M059J (cell line): ENCODE results near the gene ARFGAP3. TPM values are rescaled to one million over a fixed set of nuclear protein-coding genes. Genes with fewer than 3 reads are reported as not detected.

ENCODE experiments used
- DNase-seq: peaks from one replicate; pipeline ENCODE4 v3.0.0-alpha.2; 2012; ENCODE audit warnings: low read depth
- total RNA-seq: library from RNA; depleted of rRNA; stranded (reverse); fragments of >200 nt; shearing (Covaris generic); gene quantifications from 2 replicates; pipeline ENCODE4 v1.2.3, GENCODE V29; 2014

The ARFGAP3 gene
- total RNA-seq, 1 experiment from 2014 or later = 64.6 TPM

GRCh38 chr22:42820045-42820763 is 36.9 kb downstream of the ARFGAP3 start:
- DNase-seq = peak; percentile 85

DNA sequence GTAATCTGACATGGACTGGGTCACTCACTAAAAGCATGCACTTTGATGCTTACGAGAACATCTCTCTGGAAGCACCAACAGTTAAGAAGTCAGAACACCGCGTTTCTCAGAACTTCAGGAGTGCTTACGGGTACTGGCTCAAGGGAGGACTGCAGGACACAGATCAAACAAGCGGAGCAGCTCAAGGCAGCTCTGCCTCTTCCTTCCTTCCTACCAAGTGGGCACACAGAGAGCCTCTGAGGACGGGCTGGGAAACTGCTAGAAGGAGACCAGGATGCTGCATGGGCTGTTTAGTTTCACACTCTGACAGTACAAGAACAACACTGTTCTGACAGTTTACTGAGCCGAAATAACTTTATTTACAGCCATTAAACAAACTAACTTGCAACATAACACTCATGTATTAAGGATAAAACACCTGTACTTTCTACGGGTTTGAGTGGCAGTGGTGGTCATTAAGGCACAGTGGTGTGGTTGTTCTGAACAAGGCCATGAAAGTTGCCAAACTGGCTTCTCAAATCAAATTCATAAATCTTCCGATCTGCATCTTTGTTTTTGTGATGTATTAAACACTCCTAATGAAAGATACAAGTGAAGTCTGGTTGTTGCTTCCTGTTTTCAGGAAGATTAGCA is 37.5 kb downstream of the ARFGAP3 start:
- DNase-seq = no peak

- no peak for DNase-seq
These were observed 39.5 kb downstream of the ARFGAP3 start for GRCh38 chr22:42817556-42817955.

DNA sequence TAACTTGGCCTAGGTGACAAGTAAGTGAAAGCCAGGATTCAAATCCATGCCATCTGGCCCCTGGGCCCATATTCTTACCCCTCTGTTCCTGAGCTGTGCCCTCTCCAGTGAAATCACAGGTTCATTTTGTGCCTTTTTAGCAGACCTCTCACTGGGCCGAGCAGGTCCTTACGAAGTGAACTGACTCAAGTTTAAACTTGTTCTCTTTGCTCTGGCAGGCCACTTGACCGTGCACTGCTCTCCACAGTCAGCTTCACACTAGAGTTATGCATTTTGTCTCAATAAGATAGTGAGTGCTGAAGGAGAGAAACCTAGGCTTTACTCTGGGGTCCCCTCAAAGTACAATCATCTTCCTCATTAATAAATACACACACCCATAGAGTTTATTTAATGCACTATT is 40.7 kb downstream of the ARFGAP3 start:
- DNase-seq = no peak

GRCh38 chr22:42814616-42815015 is 42.5 kb downstream of the ARFGAP3 start:
- DNase-seq = no peak

- DNase-seq = no peak
These were observed 42.9 kb downstream of the ARFGAP3 start for GRCh38 chr22:42814215-42814614.

DNA sequence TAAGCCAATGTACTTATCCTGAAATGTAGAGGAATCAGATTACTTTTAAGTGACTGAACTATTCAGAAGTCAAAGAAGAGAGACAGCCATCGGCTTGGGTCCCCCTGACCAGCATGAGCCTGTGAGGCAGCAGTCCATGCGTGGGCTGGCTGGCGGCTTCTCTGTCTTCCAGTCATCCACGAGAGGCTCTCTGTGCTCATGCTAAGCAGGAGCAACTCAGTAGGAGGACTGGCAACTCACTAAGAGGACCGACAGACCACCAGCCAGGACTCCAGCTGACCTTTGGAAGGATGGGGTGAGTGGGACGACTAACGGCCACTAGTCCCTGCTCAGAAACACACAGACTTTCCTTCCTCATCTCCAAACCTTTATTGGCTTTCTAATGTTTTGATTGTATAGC is 43.6 kb downstream of the ARFGAP3 start:
- DNase-seq = no peak

GRCh38 chr22:42811459-42811858 is 45.6 kb downstream of the ARFGAP3 start:
- no peak for DNase-seq

DNA sequence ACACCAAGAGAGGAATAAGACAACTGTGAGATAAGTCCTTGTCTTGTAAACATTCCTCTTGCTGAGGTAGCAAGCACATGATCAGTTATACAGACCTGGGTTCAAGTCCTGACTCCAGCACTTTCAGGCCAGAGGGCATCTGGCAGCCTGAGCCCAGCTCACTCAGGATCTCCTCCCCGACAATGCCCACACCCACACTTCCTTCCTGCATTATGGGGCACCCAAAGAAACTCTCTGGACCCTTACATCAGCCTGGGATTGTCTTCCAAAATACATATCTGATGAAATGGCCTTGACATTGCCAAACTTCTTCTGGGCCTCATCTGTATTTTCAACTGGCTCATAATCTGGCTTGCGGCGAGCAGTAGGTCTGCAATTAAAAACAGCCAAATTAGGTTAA is 48.6 kb downstream of the ARFGAP3 start:
- no peak for DNase-seq

DNA sequence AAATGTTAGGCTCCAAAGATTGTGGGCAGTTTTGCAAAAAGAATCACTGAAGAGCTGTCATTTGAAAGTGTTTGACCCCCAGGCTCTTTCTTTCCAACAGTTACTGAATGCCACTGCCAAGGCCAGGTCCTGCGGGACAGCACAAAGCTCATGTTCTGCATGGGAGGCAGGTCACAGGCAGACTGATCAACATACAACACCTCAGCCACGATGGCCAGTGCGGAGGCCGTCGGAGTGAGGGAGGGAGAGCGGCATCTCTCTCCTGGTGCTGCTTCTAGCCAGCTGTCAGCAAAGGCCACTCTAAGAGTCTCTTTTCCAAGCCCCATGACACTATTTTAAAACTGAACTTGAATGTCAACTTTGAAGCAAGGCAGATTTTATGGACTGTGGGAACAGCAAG is 49.9 kb downstream of the ARFGAP3 start:
- no peak for DNase-seq

GRCh38 chr22:42805998-42806830 is 50.9 kb downstream of the ARFGAP3 start:
- DNase-seq = peak; percentile 27

- no peak for DNase-seq
These were observed 51.8 kb downstream of the ARFGAP3 start for GRCh38 chr22:42805016-42805997.

DNA sequence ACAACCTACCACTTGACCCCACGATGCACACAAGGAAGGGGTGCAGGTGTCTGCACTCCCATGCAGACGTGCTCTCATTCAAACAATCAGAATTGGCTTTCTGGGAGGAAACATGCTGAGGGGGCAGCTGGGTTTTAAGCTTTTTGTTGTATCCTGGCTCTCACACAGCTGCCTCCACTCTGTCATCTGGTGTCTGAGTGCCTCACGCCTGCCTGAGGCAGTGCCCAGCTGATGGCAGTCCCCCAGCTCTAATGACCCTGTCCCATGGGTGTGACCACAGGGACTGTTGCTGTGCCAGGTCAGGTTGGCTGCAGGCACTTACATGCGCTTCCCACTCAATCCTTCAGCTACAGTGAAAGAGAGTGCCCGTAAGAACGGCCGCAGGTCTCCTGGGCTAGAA is 53.7 kb downstream of the ARFGAP3 start:
- no peak for DNase-seq

DNA sequence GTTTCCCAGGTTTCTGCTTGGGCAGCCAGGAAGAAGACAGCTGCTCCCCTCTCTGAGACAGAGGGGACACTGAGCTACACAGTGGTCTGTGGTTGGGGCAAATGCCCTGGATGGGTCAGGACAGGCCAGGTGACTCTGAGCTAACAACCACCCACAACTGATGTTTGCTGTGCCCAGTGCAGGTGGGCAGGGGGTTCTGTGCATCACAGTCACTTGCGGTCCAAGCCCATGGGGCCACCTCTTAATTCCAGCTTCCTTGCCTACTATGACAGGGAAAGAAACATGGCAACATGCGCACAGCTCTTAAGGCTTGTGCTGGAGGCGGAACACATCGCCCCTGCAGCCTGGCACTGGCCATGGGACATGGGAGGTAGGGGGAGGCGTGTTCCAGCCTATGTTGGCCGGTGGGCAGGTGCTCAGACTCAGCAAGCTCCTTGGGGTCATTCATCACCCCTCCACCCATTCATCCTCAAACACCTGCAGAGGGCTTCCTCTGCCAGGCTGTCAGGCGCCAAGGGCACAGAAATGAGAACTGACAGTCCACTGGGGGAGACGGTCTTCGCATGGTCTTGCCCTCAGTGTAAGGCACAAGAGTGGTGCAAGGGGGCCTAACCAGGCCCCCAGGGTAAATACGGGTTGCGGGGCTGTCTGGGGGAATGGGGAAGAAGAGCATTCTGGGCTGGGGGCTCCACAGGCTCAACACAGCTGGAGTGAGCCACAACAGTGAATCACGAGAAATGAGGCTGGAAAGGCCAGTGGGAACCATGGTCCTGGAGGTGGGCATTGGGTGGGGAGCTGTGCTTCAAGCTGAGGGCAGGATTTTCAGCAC is 55.6 kb downstream of the ARFGAP3 start:
- no peak for DNase-seq

GRCh38 chr22:42800451-42801251 is 56.4 kb downstream of the ARFGAP3 start:
- DNase-seq = no peak

DNA sequence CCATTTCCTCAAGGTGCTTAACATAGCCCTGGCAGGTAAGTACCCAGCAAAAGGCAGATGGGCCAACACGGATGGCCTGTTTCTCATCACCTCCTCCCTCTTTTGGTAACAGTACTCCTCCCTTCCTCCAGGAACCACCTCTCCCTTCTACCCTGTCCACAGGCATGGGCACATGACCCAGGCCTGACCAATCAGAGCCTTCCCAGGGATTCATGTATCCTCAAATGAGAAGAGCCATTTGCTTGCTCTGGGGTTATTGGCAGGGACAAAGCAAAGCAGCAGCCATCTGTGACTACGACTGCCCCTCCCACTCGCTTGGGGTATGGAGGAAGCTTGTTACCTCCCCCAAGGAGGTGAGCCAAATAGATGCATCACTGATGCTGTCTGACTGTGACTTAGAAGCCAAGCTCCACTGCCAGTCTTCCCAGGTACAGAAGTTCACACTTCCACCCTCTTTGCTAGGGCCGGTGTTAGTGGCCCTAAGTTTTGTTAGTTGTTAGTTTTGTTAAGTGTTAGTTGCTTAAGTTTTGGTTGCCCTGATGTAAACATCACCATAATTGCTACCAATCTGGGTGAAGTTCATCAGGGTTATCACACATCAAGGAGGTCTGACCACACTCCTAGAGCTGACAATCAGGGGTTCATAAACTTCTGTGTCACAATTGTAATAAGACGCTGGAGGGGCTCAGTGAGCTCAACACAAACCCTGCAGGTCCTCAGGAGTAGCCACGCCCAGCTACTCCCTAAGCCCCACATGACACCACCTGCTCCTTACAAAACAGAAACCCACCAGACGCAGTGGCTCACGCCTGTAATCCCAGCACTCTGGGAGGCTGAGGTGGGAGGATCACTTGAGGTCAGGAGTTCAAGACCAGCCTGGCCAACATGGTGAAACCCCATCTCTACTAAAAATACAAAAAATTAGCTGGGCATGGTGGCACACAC is 57.3 kb downstream of the ARFGAP3 start:
- no peak for DNase-seq

GRCh38 chr22:42799061-42799460 is 58.0 kb downstream of the ARFGAP3 start:
- DNase-seq = no peak

- DNase-seq = no peak
These were observed 60.1 kb downstream of the ARFGAP3 start for GRCh38 chr22:42797011-42797410.

GRCh38 chr22:42796081-42796480 is 61.0 kb downstream of the ARFGAP3 start:
- no peak for DNase-seq
